GM23338 (cell line): Measurements from ENCODE around the gene A1BG.

Experiments
- CREB1 ChIP-seq: fragments of 250-450 bp; sonication (Bioruptor Pico); IDR thresholded peaks from 2 replicates; pipeline ENCODE4 v1.5.0; 2020; ENCODE audit warnings: low read depth, mild to moderate bottlenecking, moderate library complexity
- EZH2 ChIP-seq: fragments of 200-600 bp; sonication (generic); IDR thresholded peaks from one replicate; pipeline ENCODE4 v1.8.0; 2017; ENCODE audit warnings: antibody characterized with exemption, mild to moderate bottlenecking, low read depth; ENCODE audit not compliant: unreplicated experiment
- EZH2phosphoT487 ChIP-seq: fragments of 200-600 bp; sonication (generic); IDR thresholded peaks from one replicate; pipeline ENCODE4 v1.8.1; 2018; ENCODE audit warnings: antibody characterized with exemption; ENCODE audit not compliant: unreplicated experiment
- POLR2AphosphoS5 ChIP-seq: IDR thresholded peaks from 2 replicates; pipeline ENCODE4 v1.6.1; 2016; ENCODE audit warnings: antibody characterized with exemption, low read depth
- TF ChIP-seq, protein P1 (sequence below), 2 experiments: fragments of 200-600 bp in 1 of 2; sonication (generic) in 1 of 2; conservative IDR thresholded peaks; 2 replicates each; pipeline versions ENCODE4 v1.5.1 to v1.6.1; 2016 to 2017; ENCODE audit warnings: antibody characterized with exemption in 2 of 2, low read depth in 2 of 2, mild to moderate bottlenecking in 2 of 2, moderate library complexity in 1 of 2

DNA sequence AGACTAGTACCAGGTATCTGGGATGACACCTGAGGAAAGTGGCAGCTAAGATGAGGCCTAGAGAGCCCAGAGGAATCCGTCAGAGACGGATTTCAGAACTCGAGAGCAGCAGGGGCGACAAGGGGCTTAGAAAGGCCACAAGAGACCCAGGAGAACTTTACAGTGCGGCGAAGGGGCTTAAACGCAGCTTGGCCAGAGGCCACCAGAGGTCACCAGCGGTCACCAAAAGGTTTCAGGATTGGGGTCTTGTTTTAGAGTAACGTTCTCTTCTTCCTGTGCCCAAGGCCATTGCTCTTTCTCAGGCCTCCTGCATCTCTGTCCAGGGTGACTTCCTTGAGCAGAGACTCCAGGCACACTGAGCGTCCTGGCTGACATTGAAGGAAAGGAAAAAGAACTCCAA lies 24.3 kb downstream of the A1BG start:
- TF ChIP-seq, protein P1, sequence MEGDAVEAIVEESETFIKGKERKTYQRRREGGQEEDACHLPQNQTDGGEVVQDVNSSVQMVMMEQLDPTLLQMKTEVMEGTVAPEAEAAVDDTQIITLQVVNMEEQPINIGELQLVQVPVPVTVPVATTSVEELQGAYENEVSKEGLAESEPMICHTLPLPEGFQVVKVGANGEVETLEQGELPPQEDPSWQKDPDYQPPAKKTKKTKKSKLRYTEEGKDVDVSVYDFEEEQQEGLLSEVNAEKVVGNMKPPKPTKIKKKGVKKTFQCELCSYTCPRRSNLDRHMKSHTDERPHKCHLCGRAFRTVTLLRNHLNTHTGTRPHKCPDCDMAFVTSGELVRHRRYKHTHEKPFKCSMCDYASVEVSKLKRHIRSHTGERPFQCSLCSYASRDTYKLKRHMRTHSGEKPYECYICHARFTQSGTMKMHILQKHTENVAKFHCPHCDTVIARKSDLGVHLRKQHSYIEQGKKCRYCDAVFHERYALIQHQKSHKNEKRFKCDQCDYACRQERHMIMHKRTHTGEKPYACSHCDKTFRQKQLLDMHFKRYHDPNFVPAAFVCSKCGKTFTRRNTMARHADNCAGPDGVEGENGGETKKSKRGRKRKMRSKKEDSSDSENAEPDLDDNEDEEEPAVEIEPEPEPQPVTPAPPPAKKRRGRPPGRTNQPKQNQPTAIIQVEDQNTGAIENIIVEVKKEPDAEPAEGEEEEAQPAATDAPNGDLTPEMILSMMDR (conservative IDR thresholded peaks at IDR 0.05; ENCODE audit: low read depth in 2 of 2) = peak; percentile 61 to 76
- TF ChIP-seq EZH2 (no peak), CREB1 (CRISPR knock-in tag) (no peak), EZH2phosphoT487 (no peak), POLR2AphosphoS5 (no peak)
